ENCODE measurements around the gene MTHFD2L.

MTHFD2L gene

GRCh38 chr4:74157561-74158465 is at the start of gene MTHFD2L (continued):
- TF ChIP-seq, protein P1, sequence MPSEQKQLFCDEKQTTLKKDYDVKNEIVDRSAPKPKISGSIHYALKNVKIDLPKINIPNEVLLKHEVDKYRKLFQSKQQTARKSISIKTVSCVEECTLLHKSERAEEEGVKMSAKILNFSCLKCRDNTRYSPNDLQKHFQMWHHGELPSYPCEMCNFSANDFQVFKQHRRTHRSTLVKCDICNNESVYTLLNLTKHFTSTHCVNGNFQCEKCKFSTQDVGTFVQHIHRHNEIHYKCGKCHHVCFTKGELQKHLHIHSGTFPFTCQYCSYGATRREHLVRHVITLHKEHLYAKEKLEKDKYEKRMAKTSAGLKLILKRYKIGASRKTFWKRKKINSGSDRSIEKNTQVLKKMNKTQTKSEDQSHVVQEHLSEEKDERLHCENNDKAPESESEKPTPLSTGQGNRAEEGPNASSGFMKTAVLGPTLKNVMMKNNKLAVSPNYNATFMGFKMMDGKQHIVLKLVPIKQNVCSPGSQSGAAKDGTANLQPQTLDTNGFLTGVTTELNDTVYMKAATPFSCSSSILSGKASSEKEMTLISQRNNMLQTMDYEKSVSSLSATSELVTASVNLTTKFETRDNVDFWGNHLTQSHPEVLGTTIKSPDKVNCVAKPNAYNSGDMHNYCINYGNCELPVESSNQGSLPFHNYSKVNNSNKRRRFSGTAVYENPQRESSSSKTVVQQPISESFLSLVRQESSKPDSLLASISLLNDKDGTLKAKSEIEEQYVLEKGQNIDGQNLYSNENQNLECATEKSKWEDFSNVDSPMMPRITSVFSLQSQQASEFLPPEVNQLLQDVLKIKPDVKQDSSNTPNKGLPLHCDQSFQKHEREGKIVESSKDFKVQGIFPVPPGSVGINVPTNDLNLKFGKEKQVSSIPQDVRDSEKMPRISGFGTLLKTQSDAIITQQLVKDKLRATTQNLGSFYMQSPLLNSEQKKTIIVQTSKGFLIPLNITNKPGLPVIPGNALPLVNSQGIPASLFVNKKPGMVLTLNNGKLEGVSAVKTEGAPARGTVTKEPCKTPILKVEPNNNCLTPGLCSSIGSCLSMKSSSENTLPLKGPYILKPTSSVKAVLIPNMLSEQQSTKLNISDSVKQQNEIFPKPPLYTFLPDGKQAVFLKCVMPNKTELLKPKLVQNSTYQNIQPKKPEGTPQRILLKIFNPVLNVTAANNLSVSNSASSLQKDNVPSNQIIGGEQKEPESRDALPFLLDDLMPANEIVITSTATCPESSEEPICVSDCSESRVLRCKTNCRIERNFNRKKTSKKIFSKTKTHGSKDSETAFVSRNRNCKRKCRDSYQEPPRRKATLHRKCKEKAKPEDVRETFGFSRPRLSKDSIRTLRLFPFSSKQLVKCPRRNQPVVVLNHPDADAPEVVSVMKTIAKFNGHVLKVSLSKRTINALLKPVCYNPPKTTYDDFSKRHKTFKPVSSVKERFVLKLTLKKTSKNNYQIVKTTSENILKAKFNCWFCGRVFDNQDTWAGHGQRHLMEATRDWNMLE (tag by site-specific recombination; conservative IDR thresholded peaks at IDR 0.05; ENCODE audit: low read depth) = peak; percentile 54
- TF ChIP-seq ZNF701 (tag by site-specific recombination; IDR thresholded peaks at IDR 0.05) (no peak), ZNF501 (tag by site-specific recombination; IDR thresholded peaks at IDR 0.05) (peak; percentile 90; the same call in 1 of the 2 replicates), SALL2 (tag by site-specific recombination; IDR thresholded peaks at IDR 0.05; ENCODE audit: borderline replicate concordance) (no peak), GLI2 (tag by site-specific recombination; IDR thresholded peaks at IDR 0.05; ENCODE audit: borderline replicate concordance, low read depth) (no peak), ZNF433 (tag by site-specific recombination; IDR thresholded peaks at IDR 0.05; ENCODE audit: low read depth) (no peak), ZNF707 (tag by site-specific recombination; IDR thresholded peaks at IDR 0.05) (no peak), KLF9 (tag by site-specific recombination; IDR thresholded peaks at IDR 0.05; ENCODE audit: low read depth) (peak; percentile 81), REST (tag by site-specific recombination; IDR thresholded peaks at IDR 0.05) (no peak), OVOL3 (tag by site-specific recombination; IDR thresholded peaks at IDR 0.05) (no peak), ZNF266 (tag by site-specific recombination; IDR thresholded peaks at IDR 0.05; ENCODE audit: low read depth) (no peak), ZBTB21 (tag by site-specific recombination; IDR thresholded peaks at IDR 0.05) (no peak), HOXD13 (CRISPR knock-in tag; IDR thresholded peaks at IDR 0.05; ENCODE audit: borderline replicate concordance) (no peak), ZNF202 (tag by site-specific recombination; IDR thresholded peaks at IDR 0.05; ENCODE audit: borderline replicate concordance) (no peak), ZNF274 (IDR thresholded peaks at IDR 0.05; ENCODE audit: low read length) (no peak), ZNF274 (tag by site-specific recombination; IDR thresholded peaks at IDR 0.05; ENCODE audit: borderline replicate concordance) (no peak), FEZF1 (tag by site-specific recombination; IDR thresholded peaks at IDR 0.05) (no peak), HOXA7 (CRISPR knock-in tag; IDR thresholded peaks at IDR 0.05; ENCODE audit: borderline replicate concordance) (no peak), ZXDB (tag by site-specific recombination; IDR thresholded peaks at IDR 0.05) (peak; percentile 63), ZBTB17 (tag by site-specific recombination; IDR thresholded peaks at IDR 0.05) (peak; percentile 69; the same call in 1 of the 2 replicates), ZNF140 (tag by site-specific recombination; IDR thresholded peaks at IDR 0.05) (no peak), GLIS1 (tag by site-specific recombination; IDR thresholded peaks at IDR 0.05) (peak; percentile 71), BCL11A (tag by site-specific recombination; IDR thresholded peaks at IDR 0.05; ENCODE audit: low read depth) (no peak), ZBTB8A (tag by site-specific recombination; IDR thresholded peaks at IDR 0.05) (peak; percentile 80), ZNF16 (tag by site-specific recombination; IDR thresholded peaks at IDR 0.05; ENCODE audit: low read depth) (no peak)
- TF ChIP-seq, protein P2, sequence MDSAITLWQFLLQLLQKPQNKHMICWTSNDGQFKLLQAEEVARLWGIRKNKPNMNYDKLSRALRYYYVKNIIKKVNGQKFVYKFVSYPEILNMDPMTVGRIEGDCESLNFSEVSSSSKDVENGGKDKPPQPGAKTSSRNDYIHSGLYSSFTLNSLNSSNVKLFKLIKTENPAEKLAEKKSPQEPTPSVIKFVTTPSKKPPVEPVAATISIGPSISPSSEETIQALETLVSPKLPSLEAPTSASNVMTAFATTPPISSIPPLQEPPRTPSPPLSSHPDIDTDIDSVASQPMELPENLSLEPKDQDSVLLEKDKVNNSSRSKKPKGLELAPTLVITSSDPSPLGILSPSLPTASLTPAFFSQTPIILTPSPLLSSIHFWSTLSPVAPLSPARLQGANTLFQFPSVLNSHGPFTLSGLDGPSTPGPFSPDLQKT (IDR thresholded peaks at IDR 0.05; ENCODE audit: borderline replicate concordance, low read depth, low read length) = no peak
- TF ChIP-seq, protein P3, sequence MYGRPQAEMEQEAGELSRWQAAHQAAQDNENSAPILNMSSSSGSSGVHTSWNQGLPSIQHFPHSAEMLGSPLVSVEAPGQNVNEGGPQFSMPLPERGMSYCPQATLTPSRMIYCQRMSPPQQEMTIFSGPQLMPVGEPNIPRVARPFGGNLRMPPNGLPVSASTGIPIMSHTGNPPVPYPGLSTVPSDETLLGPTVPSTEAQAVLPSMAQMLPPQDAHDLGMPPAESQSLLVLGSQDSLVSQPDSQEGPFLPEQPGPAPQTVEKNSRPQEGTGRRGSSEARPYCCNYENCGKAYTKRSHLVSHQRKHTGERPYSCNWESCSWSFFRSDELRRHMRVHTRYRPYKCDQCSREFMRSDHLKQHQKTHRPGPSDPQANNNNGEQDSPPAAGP (tag by site-specific recombination; IDR thresholded peaks at IDR 0.05) = no peak
